AG10803 (cell line): ENCODE data around the gene TNS1.
A peak's percentile ranks its signal among the peaks of the same experiment; 100 is the strongest.

Source experiments
- DNase-seq: peaks from one replicate; pipeline ENCODE4 v3.0.0; 2010; ENCODE audit warnings: low read depth
- H3K4me3 ChIP-seq: 2 replicates; pipeline ENCODE4 v1.5.1; 2011; ENCODE audit warnings: mild to moderate bottlenecking, low read length, control low read depth
- TF ChIP-seq, protein P1 (sequence below): conservative IDR thresholded peaks from 2 replicates; pipeline ENCODE4 v1.5.1; 2011; ENCODE audit warnings: mild to moderate bottlenecking, low read length, control low read depth, inconsistent platforms

Gene TNS1

GRCh38 chr2:218041302-218042168 lies 38.7 kb upstream of the TNS1 start:
- H3K4me3 ChIP-seq = no peak overlapping the region
- TF ChIP-seq, protein P1, sequence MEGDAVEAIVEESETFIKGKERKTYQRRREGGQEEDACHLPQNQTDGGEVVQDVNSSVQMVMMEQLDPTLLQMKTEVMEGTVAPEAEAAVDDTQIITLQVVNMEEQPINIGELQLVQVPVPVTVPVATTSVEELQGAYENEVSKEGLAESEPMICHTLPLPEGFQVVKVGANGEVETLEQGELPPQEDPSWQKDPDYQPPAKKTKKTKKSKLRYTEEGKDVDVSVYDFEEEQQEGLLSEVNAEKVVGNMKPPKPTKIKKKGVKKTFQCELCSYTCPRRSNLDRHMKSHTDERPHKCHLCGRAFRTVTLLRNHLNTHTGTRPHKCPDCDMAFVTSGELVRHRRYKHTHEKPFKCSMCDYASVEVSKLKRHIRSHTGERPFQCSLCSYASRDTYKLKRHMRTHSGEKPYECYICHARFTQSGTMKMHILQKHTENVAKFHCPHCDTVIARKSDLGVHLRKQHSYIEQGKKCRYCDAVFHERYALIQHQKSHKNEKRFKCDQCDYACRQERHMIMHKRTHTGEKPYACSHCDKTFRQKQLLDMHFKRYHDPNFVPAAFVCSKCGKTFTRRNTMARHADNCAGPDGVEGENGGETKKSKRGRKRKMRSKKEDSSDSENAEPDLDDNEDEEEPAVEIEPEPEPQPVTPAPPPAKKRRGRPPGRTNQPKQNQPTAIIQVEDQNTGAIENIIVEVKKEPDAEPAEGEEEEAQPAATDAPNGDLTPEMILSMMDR = no peak
- DNase-seq = no peak

- TF ChIP-seq, protein P1 = no peak
- no peak for DNase-seq
Observed at GRCh38 chr2:218040883-218041282, 38.1 kb upstream of the TNS1 start.

DNA sequence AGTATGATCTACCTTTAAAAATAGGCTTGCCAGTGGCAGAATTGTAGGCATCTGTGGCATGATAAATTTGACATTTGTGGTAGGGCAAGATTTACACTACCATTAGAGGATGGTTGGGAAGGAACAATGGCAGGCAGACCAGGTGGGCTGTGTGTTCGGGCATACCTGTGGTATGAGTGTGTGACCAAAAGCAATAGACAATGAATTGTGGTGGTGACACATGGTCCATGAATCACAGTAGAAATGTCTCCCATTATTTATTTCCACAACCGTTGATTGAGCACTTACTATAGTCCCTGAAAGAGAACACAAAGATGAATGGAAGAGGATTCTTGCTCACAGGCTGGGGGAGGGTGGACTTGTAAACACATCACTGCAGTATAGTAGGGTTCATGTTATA lies 36.4 kb upstream of the TNS1 start:
- H3K4me3 ChIP-seq = no peak overlapping the region
- TF ChIP-seq, protein P1 = no peak
- DNase-seq = peak; percentile 44

More at GRCh38 chr2:218040883-218041282, 38.1 kb upstream of the TNS1 start:
- no peak overlapping the region for H3K4me3 ChIP-seq

DNA sequence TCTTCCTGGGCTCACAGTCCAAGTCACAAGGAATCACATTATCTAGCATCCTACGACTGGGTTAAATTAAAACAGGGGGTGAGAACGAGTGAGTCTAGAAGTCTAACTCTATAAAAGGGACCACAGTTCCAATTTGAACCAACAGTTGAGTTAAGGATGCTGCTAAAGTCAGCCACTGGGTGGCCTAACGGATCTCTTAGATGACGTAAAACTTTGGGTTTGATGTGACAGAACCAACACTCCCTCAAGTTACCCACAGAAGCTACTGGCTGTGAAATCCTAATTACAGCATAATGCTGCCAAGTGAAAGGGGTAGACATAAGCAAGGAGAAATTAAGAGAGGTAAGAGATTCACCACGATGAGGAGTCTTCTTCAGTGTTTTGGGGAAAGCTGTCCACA lies 33.6 kb upstream of the TNS1 start:
- no peak for DNase-seq
- TF ChIP-seq, protein P1 = 0 out of 2 replicates have a peak, but pooled peaks have one; percentile 16
- H3K4me3 ChIP-seq = no peak overlapping the region

DNA sequence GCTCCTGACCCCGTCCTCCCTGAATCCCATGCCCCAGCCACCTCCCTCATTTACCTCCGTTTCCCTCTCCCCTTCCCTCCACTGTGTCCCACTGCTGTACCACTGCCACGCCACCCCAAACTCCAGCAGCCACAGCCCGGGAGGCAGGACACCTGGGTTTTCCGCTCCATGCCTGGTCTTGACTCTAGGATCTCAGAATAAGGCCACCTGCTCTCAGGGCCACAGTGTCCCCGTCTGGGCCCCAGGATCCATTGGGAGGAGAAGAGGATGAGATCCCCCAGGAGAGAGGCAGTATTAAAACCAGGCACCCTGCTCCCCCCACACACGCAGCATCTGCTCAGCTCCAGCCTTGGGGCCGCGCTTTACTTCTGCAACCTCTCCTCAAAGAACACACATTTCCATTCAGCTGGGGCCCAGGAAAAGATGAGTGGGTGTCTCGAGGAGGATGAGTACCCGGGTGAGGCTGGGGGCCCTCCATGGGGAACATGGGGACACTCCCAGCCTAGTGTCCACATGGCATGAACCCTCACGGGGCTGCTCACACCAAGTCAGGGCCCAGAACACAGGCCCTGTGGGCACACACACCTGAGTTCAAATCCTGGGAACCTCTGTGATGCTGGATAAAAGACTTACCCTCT lies 32.8 kb upstream of the TNS1 start:
- no peak for DNase-seq
- no peak overlapping the region for H3K4me3 ChIP-seq
- TF ChIP-seq, protein P1 = no peak

GRCh38 chr2:218034497-218035213 lies 31.9 kb upstream of the TNS1 start:
- DNase-seq = peak; percentile 44
- TF ChIP-seq, protein P1 = peak; percentile 63
- peak overlapping the region; percentile 34 for H3K4me3 ChIP-seq
